Heart left ventricle (tissue), 16 donors: Measurements from ENCODE around the gene IQSEC1. TPM values are rescaled to one million over a fixed set of nuclear protein-coding genes. Genes with fewer than 3 reads are reported as not detected.
A peak's percentile ranks its signal among the peaks of the same experiment; 100 is the strongest.

ENCODE experiments used
- ATAC-seq, 4 donors: fragments of 200-7000 bp; cut with Tn5 transposase; one replicate each; pipeline ENCODE4 v1.9.1; 2020 to 2022; ENCODE audit warnings: moderate library complexity in 4 of 4, mild to moderate bottlenecking in 3 of 4, moderate number of reproducible peaks in 1 of 4
- DNase-seq, 5 donors: peaks; one replicate each; pipeline ENCODE4 v3.0.0-alpha.2; 2020
- H3K27ac ChIP-seq, 12 donors: fragments of 200-600 bp; sonication (generic) in 4 of 12; one replicate each; pipeline versions ENCODE4 v1.5.0 to v1.8.0; 2016 to 2022; ENCODE audit warnings: mild to moderate bottlenecking in 2 of 12
- H3K27me3 ChIP-seq, 9 donors: fragments of 200-600 bp; sonication (generic) in 2 of 9; one replicate each; pipeline versions ENCODE4 v1.5.1 to v1.8.0; 2016 to 2022; ENCODE audit warnings: mild to moderate bottlenecking in 3 of 9
- H3K36me3 ChIP-seq, 9 donors: fragments of 200-600 bp; sonication (generic) in 2 of 9; one replicate each; pipeline versions ENCODE4 v1.5.0 to v1.8.0; 2018 to 2022; ENCODE audit warnings: mild to moderate bottlenecking in 2 of 9
- H3K4me1 ChIP-seq, 12 donors: fragments of 200-600 bp; sonication (generic) in 4 of 12; one replicate each; pipeline versions ENCODE4 v1.5.0 to v1.8.0; 2016 to 2022; ENCODE audit warnings: mild to moderate bottlenecking in 3 of 12
- H3K4me3 ChIP-seq, 12 donors: fragments of 200-600 bp; sonication (generic) in 4 of 12; one replicate each; pipeline versions ENCODE4 v1.5.0 to v1.8.0; 2017 to 2022; ENCODE audit warnings: mild to moderate bottlenecking in 9 of 12, moderate library complexity in 4 of 12
- H3K9me3 ChIP-seq, 12 donors: fragments of 200-600 bp; sonication (generic) in 4 of 12; one replicate each; pipeline versions ENCODE4 v1.5.0 to v1.8.0; 2016 to 2022; ENCODE audit warnings: mild to moderate bottlenecking in 1 of 12
- POLR2A ChIP-seq, 2 donors: fragments of 450-650 bp; IDR thresholded peaks; one replicate each; pipeline ENCODE4 v1.6.1; 2017; ENCODE audit warnings: antibody characterized with exemption in 2 of 2, mild to moderate bottlenecking in 2 of 2, moderate library complexity in 2 of 2
- WGBS, 4 donors: extraction: QIAGEN DNeasy Blood & Tissue Kit in 2 of 4; methylation state at CpG; one replicate each; pipeline versions ENCODE4 v1.1.5 to v1.1.7; 2013 to 2018; 5-methylcytosine and 5-hydroxymethylcytosine counted together
- intact Hi-C, 10 donors: fragments of 100-400 bp; cut with DNase I; formaldehyde crosslinking; loops; one replicate each; pipeline versions ENCODE4 v1.11.1 to v1.14.2; 2022
- polyA plus RNA-seq, 2 donors: library from polyadenylated mRNA; stranded (reverse); fragments of 200-250 nt; gene quantifications; one replicate each; pipeline ENCODE4 v1.2.3, GENCODE V29; 2013
- total RNA-seq, 9 donors: library from RNA; depleted of rRNA in 2 of 9; stranded (reverse); fragments of >200 nt in 2 of 9; fragmentation: NEBNext Ultra II Directional in 3 of 9; extraction: Animal tissue kit (Norgen Biotek cat#: 25700) in 3 of 9; gene quantifications; one replicate each; pipeline versions ENCODE4 v1.1.0 to v1.2.4, GENCODE V29; 2016 to 2023
- TF ChIP-seq, protein P1 (sequence below), 12 donors: fragments of 200-600 bp; sonication (generic) in 4 of 12; IDR thresholded peaks; one replicate each; pipeline versions ENCODE4 v1.5.0 to v1.8.0; 2018 to 2022; ENCODE audit warnings: antibody characterized with exemption in 12 of 12, mild to moderate bottlenecking in 5 of 12
- donor health status: ischemic (EF 13 %, LVEDD 7.1; RV severe dilation, severe dysfunction).
- donor health status: healthy with polysubstance abuse.
- donor health status: DM: no; HTN: yes; CAD: no.
- donor health status: DM: no; HTN: no; CAD: no.
- donor health status: ischemic (EF 25% LVEDD 6.9; RV normal size, moderate dysfunction).
- donor health status: ischemic (EF 25% LVEDD 5.7; RV mildly dilated, moderate dysfunction).
- donor health status: healthy.
- donor health status: DM: yes; HTN: yes; CAD: no.
- donor health status: ischemic (EF 35%, LVEDD 5.7; RV mildly dilated, moderate dysfunction).
- donor health status: nonischemic (EF 11% LVEDD 7.7; RV severe dilation, severe dysfunction).
- donor health status: DM: yes; HTN: yes; CAD: no.
- donor health status: PGD.
- donor health status: ischemic (EF 29% LVEDD 5.4; RV normal size, mild dysfunction).
- donor health status: nonischemic (EF 23%, LVEDD 6.1; RV moderate dilation, normal function).

IQSEC1 gene
- total and polyA plus RNA-seq, 11 donors, result 28.8 to 79.1 (median 62.2) TPM

DNA sequence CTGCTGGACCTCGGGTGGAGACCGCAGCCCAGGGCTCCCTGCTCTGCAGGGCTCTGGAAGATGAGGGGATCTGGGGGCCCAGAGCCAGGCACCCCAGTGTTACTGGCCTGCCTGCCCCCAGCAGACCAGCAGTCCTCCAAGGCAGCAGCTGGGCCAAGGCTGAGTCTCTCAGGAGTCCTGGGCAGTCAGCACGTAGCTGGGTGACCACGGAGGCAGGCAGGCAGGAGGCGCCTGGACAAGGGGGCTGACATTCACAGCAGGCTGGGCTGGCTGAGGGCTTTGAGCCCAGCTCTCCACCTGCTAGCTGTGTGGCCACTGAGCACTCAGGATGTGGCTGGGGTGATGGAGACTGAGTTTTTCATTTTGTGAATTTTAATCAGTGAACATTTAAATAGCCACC is 67.9 kb downstream of the IQSEC1 start:
- Histone ChIP-seq H3K36me3 (peaks cover 0 to 17% (median 0%) of the 10 kb centered on the region in 9 donors), H3K4me1 (peaks cover 0 to 100% (median 19%) of the 10 kb centered on the region in 12 donors), H3K4me3 (no peak overlapping the region), H3K27ac (peak overlapping the region in 1 of 12 donors; percentile 55), H3K9me3 (no peaks in the 10 kb centered on the region), H3K27me3 (no peaks in the 10 kb centered on the region)
- intact Hi-C loops, result no loop called here
- WGBS, 4 donors, result 67 to 84% (median 78%) methylated on average over 4 to 5 of the region's 5 CpGs
- ATAC-seq (no peak), DNase-seq (peak in 1 of 5 donors; percentile 58)
- TF ChIP-seq, protein P1, sequence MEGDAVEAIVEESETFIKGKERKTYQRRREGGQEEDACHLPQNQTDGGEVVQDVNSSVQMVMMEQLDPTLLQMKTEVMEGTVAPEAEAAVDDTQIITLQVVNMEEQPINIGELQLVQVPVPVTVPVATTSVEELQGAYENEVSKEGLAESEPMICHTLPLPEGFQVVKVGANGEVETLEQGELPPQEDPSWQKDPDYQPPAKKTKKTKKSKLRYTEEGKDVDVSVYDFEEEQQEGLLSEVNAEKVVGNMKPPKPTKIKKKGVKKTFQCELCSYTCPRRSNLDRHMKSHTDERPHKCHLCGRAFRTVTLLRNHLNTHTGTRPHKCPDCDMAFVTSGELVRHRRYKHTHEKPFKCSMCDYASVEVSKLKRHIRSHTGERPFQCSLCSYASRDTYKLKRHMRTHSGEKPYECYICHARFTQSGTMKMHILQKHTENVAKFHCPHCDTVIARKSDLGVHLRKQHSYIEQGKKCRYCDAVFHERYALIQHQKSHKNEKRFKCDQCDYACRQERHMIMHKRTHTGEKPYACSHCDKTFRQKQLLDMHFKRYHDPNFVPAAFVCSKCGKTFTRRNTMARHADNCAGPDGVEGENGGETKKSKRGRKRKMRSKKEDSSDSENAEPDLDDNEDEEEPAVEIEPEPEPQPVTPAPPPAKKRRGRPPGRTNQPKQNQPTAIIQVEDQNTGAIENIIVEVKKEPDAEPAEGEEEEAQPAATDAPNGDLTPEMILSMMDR (IDR thresholded peaks at IDR 0.05), result no peak
- TF ChIP-seq POLR2A (IDR thresholded peaks at IDR 0.05), result no peak

DNA sequence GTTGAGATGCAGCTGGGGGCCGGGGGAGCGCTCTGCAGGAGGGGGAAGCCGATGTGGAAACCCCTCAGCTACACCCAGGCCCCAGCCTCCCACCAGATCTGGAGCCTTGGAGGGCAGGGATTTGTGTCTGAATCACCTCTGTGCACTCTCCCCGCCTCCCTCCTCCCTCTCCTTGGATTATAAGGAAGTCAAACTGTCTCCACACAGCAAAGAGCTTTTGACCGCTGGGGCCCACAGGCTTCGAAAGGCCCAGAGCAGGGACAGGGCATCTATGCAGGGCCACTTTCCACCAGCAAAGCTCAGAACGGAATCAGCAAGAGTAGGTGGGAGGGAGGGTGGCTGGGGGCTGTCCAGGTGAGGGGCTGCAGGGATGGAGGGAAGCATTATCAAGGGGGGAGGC is 68.9 kb downstream of the IQSEC1 start:
- Histone ChIP-seq H3K4me3 (no peak overlapping the region), H3K27ac (peak overlapping the region in 1 of 12 donors; percentile 55), H3K4me1 (peaks cover 0 to 100% (median 19%) of the 10 kb centered on the region in 12 donors), H3K27me3 (no peaks in the 10 kb centered on the region), H3K36me3 (peaks cover 0 to 20% (median 0%) of the 10 kb centered on the region in 9 donors), H3K9me3 (peaks cover 0 to 3% (median 0%) of the 10 kb centered on the region in 12 donors)
- peak in 1 of 5 donors; percentile 52 for DNase-seq
- 89 to 96% (median 93%) methylated on average over 6 to 7 of the region's 7 CpGs for WGBS, 4 donors
- intact Hi-C loops, result no loop called here
- ATAC-seq, result no peak
- TF ChIP-seq POLR2A (IDR thresholded peaks at IDR 0.05), result no peak
- TF ChIP-seq, protein P1 (IDR thresholded peaks at IDR 0.05), result no peak

DNA sequence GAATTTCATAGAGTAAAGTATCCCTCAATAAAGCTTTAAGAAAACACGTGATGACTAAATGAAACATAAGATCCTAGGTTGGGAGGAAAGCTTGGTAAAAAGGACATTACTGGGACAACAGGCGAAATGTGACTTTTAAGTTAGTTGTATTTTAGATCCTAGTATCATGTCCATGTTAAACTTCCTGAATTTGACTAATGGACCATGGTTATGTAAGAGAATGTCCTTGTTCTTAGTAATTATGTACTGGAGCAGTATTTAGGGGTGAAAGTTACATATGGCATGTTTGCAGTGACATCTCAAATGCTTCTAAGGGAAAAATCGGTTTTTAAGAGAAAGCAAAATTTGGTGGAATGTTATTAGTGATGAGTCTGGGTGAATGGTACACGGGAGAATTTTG is 69.6 kb downstream of the IQSEC1 start:
- H3K4me3 ChIP-seq, result no peak overlapping the region
- DNase-seq (no peak), ATAC-seq (no peak)
- intact Hi-C loops, result no loop called here
- TF ChIP-seq POLR2A (IDR thresholded peaks at IDR 0.05), result no peak
- TF ChIP-seq, protein P1 (IDR thresholded peaks at IDR 0.05), result no peak
- H3K9me3 ChIP-seq, result peaks cover 0 to 3% (median 0%) of the 10 kb centered on the region in 12 donors
- peaks cover 0 to 100% (median 18%) of the 10 kb centered on the region in 12 donors for H3K4me1 ChIP-seq
- WGBS, 4 donors, result 68 to 84% (median 76%) methylated on average over 4 of the region's 4 CpGs
- no peak overlapping the region for H3K27ac ChIP-seq
- H3K36me3 ChIP-seq, result peaks cover 0 to 20% (median 0%) of the 10 kb centered on the region in 9 donors
- H3K27me3 ChIP-seq, result no peaks in the 10 kb centered on the region

DNA sequence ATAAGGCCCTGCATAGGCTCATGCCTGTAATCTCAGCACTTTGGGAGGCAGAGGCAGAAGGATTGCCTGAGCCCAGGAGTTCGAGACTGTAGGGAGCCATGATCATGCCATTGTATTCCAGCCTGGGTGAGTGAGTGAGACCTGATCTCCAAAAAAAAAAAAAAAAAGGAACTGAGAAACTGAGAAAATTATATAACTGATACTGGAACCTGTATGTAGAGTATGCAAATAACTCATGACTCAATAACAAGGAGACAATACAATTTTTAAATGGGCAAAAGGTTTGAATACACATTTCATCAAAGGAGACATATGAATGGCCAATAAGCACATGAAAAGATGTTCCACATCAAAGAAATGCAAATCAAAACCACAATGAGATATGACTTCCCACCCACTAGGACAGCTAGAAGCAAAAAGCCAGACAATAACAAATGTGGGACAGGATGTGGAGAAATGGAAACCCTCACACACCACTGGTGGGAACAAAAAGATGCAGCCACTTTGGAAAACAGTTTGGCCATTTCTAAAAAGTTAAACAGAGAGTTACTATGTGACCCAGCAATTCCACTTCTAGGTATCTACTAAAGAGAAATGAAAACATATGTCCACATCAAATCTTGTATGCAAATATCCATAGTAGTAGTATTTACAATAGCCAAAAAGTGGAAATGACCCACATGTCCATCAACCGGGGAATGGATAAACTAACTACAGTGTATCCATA is 70.7 kb downstream of the IQSEC1 start:
- H3K27me3 ChIP-seq, result no peaks in the 10 kb centered on the region
- 82 to 91% (median 87%) methylated on average over 2 of the region's 2 CpGs for WGBS, 4 donors
- H3K9me3 ChIP-seq, result peaks cover 0 to 3% (median 0%) of the 10 kb centered on the region in 12 donors
- H3K36me3 ChIP-seq, result peaks cover 0 to 20% (median 0%) of the 10 kb centered on the region in 9 donors
- peaks cover 0 to 97% (median 10%) of the 10 kb centered on the region in 12 donors for H3K4me1 ChIP-seq
- intact Hi-C loops, result no loop called here
- no peak overlapping the region for H3K4me3 ChIP-seq
- H3K27ac ChIP-seq, result peak overlapping the region in 1 of 12 donors; percentile 8
- TF ChIP-seq, protein P1 (IDR thresholded peaks at IDR 0.05), result no peak
- no peak for TF ChIP-seq POLR2A (IDR thresholded peaks at IDR 0.05)
- no peak for ATAC-seq
- DNase-seq, result no peak
